Measurements from ENCODE around the gene CYP27B1. TPM values are rescaled to one million over a fixed set of nuclear protein-coding genes. Genes with fewer than 3 reads are reported as not detected.

CYP27B1 gene
- total and polyA plus RNA-seq, 4 donors = 0.72 to 1.9 (median 1.4) TPM; not detected in 1

GRCh38 chr12:57809425-57809824, 42.5 kb upstream of the CYP27B1 start:
- peaks cover 60% of the 10 kb centered on the region for H3K36me3 ChIP-seq (ENCODE audit: control insufficient read depth, insufficient read depth, low read length)
- WGBS (ENCODE audit: insufficient coverage) = 96% methylated on average over 3 of the region's 3 CpGs

GRCh38 chr12:57808351-57808750, 41.5 kb upstream of the CYP27B1 start:
- no peak for DNase-seq (ENCODE audit: low read depth in 4 of 6, low spot score in 6 of 6)
- Histone ChIP-seq H3K4me1 (ENCODE audit: control insufficient read depth, insufficient read depth, low read length) (no peaks in the 10 kb centered on the region), H3K27ac (ENCODE audit: low read depth, low read length) (no peak overlapping the region), H3K9me3 (ENCODE audit: control insufficient read depth, insufficient read depth, low read length) (no peaks in the 10 kb centered on the region), H3K4me3 (ENCODE audit: low read depth, low read length) (no peak overlapping the region), H3K36me3 (ENCODE audit: control insufficient read depth, insufficient read depth, low read length) (peaks cover 56% of the 10 kb centered on the region), H3K27me3 (ENCODE audit: control insufficient read depth, insufficient read depth, low read length) (no peaks in the 10 kb centered on the region)
- 92% methylated on average over 4 of the region's 5 CpGs for WGBS (ENCODE audit: insufficient coverage)

More at GRCh38 chr12:57809425-57809824, 42.5 kb upstream of the CYP27B1 start:
- H3K4me1 ChIP-seq (ENCODE audit: control insufficient read depth, insufficient read depth, low read length) = peaks cover 6% of the 10 kb centered on the region
- H3K27me3 ChIP-seq (ENCODE audit: control insufficient read depth, insufficient read depth, low read length) = no peaks in the 10 kb centered on the region
- H3K27ac ChIP-seq (ENCODE audit: low read depth, low read length) = no peak overlapping the region
- no peak for DNase-seq (ENCODE audit: low read depth in 4 of 6, low spot score in 6 of 6)
- no peak overlapping the region for H3K4me3 ChIP-seq (ENCODE audit: low read depth, low read length)
- no peaks in the 10 kb centered on the region for H3K9me3 ChIP-seq (ENCODE audit: control insufficient read depth, insufficient read depth, low read length)

- DNase-seq (ENCODE audit: low read depth in 4 of 6, low spot score in 6 of 6) = no peak
- H3K27me3 ChIP-seq (ENCODE audit: control insufficient read depth, insufficient read depth, low read length) = no peaks in the 10 kb centered on the region
- no peak overlapping the region for H3K27ac ChIP-seq (ENCODE audit: low read depth, low read length)
- no peaks in the 10 kb centered on the region for H3K9me3 ChIP-seq (ENCODE audit: control insufficient read depth, insufficient read depth, low read length)
- no peaks in the 10 kb centered on the region for H3K4me1 ChIP-seq (ENCODE audit: control insufficient read depth, insufficient read depth, low read length)
- peaks cover 55% of the 10 kb centered on the region for H3K36me3 ChIP-seq (ENCODE audit: control insufficient read depth, insufficient read depth, low read length)
- no peak overlapping the region for H3K4me3 ChIP-seq (ENCODE audit: low read depth, low read length)
- whole genome bisulfite sequencing (ENCODE audit: insufficient coverage) = 98% methylated on average over 7 of the region's 9 CpGs
Observed at GRCh38 chr12:57807285-57807684, 40.4 kb upstream of the CYP27B1 start.

- no peaks in the 10 kb centered on the region for H3K27me3 ChIP-seq (ENCODE audit: control insufficient read depth, insufficient read depth, low read length)
- no peaks in the 10 kb centered on the region for H3K4me1 ChIP-seq (ENCODE audit: control insufficient read depth, insufficient read depth, low read length)
- no peak for DNase-seq (ENCODE audit: low read depth in 4 of 6, low spot score in 6 of 6)
- WGBS (ENCODE audit: insufficient coverage) = 94% methylated on average over 2 of the region's 3 CpGs
- no peaks in the 10 kb centered on the region for H3K9me3 ChIP-seq (ENCODE audit: control insufficient read depth, insufficient read depth, low read length)
- H3K36me3 ChIP-seq (ENCODE audit: control insufficient read depth, insufficient read depth, low read length) = peaks cover 57% of the 10 kb centered on the region
- H3K4me3 ChIP-seq (ENCODE audit: low read depth, low read length) = no peak overlapping the region
- H3K27ac ChIP-seq (ENCODE audit: low read depth, low read length) = no peak overlapping the region
Observed at GRCh38 chr12:57806677-57807076, 39.8 kb upstream of the CYP27B1 start.

GRCh38 chr12:57803319-57803893, 36.5 kb upstream of the CYP27B1 start:
- Histone ChIP-seq H3K27me3 (ENCODE audit: control insufficient read depth, insufficient read depth, low read length) (no peaks in the 10 kb centered on the region), H3K9me3 (ENCODE audit: control insufficient read depth, insufficient read depth, low read length) (no peaks in the 10 kb centered on the region), H3K4me3 (ENCODE audit: low read depth, low read length) (no peak overlapping the region), H3K36me3 (ENCODE audit: control insufficient read depth, insufficient read depth, low read length) (peaks cover 51% of the 10 kb centered on the region), H3K27ac (ENCODE audit: low read depth, low read length) (no peak overlapping the region), H3K4me1 (ENCODE audit: control insufficient read depth, insufficient read depth, low read length) (no peaks in the 10 kb centered on the region)
- 65% methylated on average over 3 of the region's 9 CpGs for WGBS (ENCODE audit: insufficient coverage)
- DNase-seq (ENCODE audit: low read depth in 4 of 6, low spot score in 6 of 6) = peak in 2 of 6 donors; percentile 37 to 53

GRCh38 chr12:57802607-57803006, 35.7 kb upstream of the CYP27B1 start:
- Histone ChIP-seq H3K27me3 (ENCODE audit: control insufficient read depth, insufficient read depth, low read length) (no peaks in the 10 kb centered on the region), H3K4me1 (ENCODE audit: control insufficient read depth, insufficient read depth, low read length) (no peaks in the 10 kb centered on the region), H3K9me3 (ENCODE audit: control insufficient read depth, insufficient read depth, low read length) (no peaks in the 10 kb centered on the region), H3K36me3 (ENCODE audit: control insufficient read depth, insufficient read depth, low read length) (peaks cover 44% of the 10 kb centered on the region), H3K27ac (ENCODE audit: low read depth, low read length) (no peak overlapping the region), H3K4me3 (ENCODE audit: low read depth, low read length) (no peak overlapping the region)
- no peak for DNase-seq (ENCODE audit: low read depth in 4 of 6, low spot score in 6 of 6)
- no CpG with 5 or more reads among the region's 1 CpG for WGBS (ENCODE audit: insufficient coverage)

GRCh38 chr12:57800965-57801364, 34.1 kb upstream of the CYP27B1 start:
- no peak for DNase-seq (ENCODE audit: low read depth in 4 of 6, low spot score in 6 of 6)
- no peaks in the 10 kb centered on the region for H3K27me3 ChIP-seq (ENCODE audit: control insufficient read depth, insufficient read depth, low read length)
- no peak overlapping the region for H3K4me3 ChIP-seq (ENCODE audit: low read depth, low read length)
- H3K4me1 ChIP-seq (ENCODE audit: control insufficient read depth, insufficient read depth, low read length) = no peaks in the 10 kb centered on the region
- H3K9me3 ChIP-seq (ENCODE audit: control insufficient read depth, insufficient read depth, low read length) = no peaks in the 10 kb centered on the region
- H3K36me3 ChIP-seq (ENCODE audit: control insufficient read depth, insufficient read depth, low read length) = peaks cover 40% of the 10 kb centered on the region
- no CpG with 5 or more reads among the region's 3 CpGs for WGBS (ENCODE audit: insufficient coverage)
- no peak overlapping the region for H3K27ac ChIP-seq (ENCODE audit: low read depth, low read length)

GRCh38 chr12:57797933-57798332, 31.1 kb upstream of the CYP27B1 start:
- WGBS (ENCODE audit: insufficient coverage) = 100% methylated on average over 1 of the region's 1 CpG
- peaks cover 42% of the 10 kb centered on the region for H3K36me3 ChIP-seq (ENCODE audit: control insufficient read depth, insufficient read depth, low read length)
- H3K27ac ChIP-seq (ENCODE audit: low read depth, low read length) = no peak overlapping the region
- H3K4me3 ChIP-seq (ENCODE audit: low read depth, low read length) = no peak overlapping the region
- H3K9me3 ChIP-seq (ENCODE audit: control insufficient read depth, insufficient read depth, low read length) = no peaks in the 10 kb centered on the region
- DNase-seq (ENCODE audit: low read depth in 4 of 6, low spot score in 6 of 6) = no peak
- H3K27me3 ChIP-seq (ENCODE audit: control insufficient read depth, insufficient read depth, low read length) = no peaks in the 10 kb centered on the region
- H3K4me1 ChIP-seq (ENCODE audit: control insufficient read depth, insufficient read depth, low read length) = no peaks in the 10 kb centered on the region

- Histone ChIP-seq H3K27me3 (ENCODE audit: control insufficient read depth, insufficient read depth, low read length) (no peaks in the 10 kb centered on the region), H3K9me3 (ENCODE audit: control insufficient read depth, insufficient read depth, low read length) (no peaks in the 10 kb centered on the region), H3K4me3 (ENCODE audit: low read depth, low read length) (no peak overlapping the region), H3K36me3 (ENCODE audit: control insufficient read depth, insufficient read depth, low read length) (peaks cover 42% of the 10 kb centered on the region), H3K4me1 (ENCODE audit: control insufficient read depth, insufficient read depth, low read length) (no peaks in the 10 kb centered on the region), H3K27ac (ENCODE audit: low read depth, low read length) (no peak overlapping the region)
- WGBS (ENCODE audit: insufficient coverage) = no CpG with 5 or more reads among the region's 1 CpG
- no peak for DNase-seq (ENCODE audit: low read depth in 4 of 6, low spot score in 6 of 6)
Observed at GRCh38 chr12:57796996-57797395, 30.1 kb upstream of the CYP27B1 start.

- H3K27ac ChIP-seq (ENCODE audit: low read depth, low read length) = no peak overlapping the region
- no peaks in the 10 kb centered on the region for H3K9me3 ChIP-seq (ENCODE audit: control insufficient read depth, insufficient read depth, low read length)
- H3K36me3 ChIP-seq (ENCODE audit: control insufficient read depth, insufficient read depth, low read length) = peaks cover 42% of the 10 kb centered on the region
- WGBS (ENCODE audit: insufficient coverage) = 100% methylated on average over 3 of the region's 6 CpGs
- DNase-seq (ENCODE audit: low read depth in 4 of 6, low spot score in 6 of 6) = no peak
- no peaks in the 10 kb centered on the region for H3K4me1 ChIP-seq (ENCODE audit: control insufficient read depth, insufficient read depth, low read length)
- H3K4me3 ChIP-seq (ENCODE audit: low read depth, low read length) = no peak overlapping the region
- H3K27me3 ChIP-seq (ENCODE audit: control insufficient read depth, insufficient read depth, low read length) = no peaks in the 10 kb centered on the region
Observed at GRCh38 chr12:57795354-57795753, 28.5 kb upstream of the CYP27B1 start.
